HG02885 (cell line): Measurements from ENCODE around the gene DBNDD2.

Experiments used
- ATAC-seq: cut with Tn5 transposase; IDR thresholded peaks from one replicate; pipeline ENCODE4 v1.9.1; 2021; ENCODE audit warnings: mild to moderate bottlenecking; ENCODE audit not compliant: unreplicated experiment, poor library complexity

DBNDD2 gene, protein sequence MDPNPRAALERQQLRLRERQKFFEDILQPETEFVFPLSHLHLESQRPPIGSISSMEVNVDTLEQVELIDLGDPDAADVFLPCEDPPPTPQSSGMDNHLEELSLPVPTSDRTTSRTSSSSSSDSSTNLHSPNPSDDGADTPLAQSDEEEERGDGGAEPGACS

DNA sequence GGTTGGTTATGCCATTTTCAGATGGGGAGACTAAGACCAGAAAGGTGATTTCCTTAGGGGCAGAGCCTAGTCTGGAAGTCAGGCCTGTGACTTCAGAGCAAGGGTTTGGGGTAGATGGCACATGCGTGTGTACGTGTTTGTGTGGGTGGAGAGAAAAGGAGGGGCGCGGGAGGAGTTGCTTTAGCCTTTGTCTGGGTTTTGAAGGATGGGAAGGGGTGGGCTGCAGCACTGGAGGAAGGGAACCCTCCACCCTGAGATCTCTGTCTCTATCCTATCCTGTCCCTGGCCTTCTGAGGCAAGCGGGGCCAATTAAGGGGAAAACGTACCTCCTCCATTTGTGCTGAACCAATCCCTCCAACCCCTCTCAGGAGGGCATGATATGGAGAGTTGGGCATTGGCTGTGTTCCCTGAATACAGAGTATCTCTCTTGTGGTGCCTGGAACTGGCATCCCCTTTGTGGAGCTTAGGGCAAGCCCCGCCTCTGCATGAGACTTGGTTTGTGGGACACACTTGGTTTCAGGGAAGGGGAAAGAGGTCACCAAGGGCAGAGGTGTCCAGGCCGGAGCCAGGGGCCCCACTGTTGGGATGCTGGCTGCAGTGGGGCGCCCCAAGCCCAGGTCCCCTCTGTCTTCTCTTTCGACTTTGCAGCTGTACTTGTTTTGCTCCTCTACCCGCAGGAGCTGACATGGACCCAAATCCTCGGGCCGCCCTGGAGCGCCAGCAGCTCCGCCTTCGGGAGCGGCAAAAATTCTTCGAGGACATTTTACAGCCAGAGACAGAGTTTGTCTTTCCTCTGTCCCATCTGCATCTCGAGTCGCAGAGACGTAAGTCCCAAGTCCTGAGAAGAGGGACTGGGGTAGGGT lies at the start of gene DBNDD2:
Gene DBNDD2 (plus strand): TSS at position 507 of the 863 bp plus-strand sequence. CDS start 179 bp downstream, at position 686.
- no peak for ATAC-seq

DNA sequence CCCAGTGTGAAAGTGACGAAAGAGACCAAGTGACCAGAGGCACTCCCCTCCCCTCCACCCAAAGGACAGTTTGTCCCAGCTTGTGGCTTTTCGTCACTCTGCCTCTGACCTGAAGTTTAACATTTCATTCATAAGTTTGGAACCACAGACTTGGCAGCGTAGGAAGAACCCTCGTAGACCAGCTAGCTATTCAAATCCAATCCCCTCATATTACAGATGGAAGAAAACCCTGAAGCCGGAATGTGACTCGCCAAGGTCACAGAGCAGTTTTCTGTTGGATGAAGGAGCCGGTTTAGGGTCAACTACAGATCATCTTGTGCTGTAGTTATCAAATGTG lies 49.1 kb upstream of the DBNDD2 start:
- ATAC-seq: no peak

DNA sequence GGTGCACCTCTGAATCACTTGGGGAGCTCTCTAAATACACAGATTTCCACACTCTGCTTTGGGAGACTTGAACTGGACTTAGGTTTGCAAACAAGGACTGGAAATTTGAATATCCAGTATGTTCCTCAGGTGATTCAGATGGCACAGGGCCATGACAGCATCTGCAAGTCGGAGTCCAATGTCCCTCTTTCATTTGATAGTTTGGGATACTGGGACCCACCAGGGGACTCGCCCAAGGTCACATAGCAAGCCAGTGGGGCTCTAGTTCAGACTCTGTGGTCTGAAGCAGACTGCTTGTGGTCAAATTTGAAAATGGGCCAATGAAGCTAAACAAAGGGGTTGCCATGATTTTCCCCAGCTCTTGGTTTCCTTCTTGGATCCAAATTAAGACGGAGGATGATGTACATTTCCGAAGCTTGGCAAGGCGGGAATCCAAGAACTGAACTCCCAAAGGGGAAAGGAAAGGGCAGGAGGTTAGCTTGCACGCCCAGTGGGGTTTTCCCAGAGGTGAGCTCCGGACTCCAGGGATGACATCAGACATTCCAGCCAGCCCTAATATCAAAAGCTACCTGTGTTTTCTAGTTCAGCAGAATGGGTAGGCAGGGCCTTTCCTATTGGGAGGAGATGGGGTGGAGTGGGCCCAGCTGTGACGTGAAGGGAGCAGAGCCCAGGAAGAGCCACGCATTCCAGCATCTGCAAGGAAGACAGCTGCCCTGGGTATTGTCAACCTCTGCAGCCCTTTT lies 48.5 kb upstream of the DBNDD2 start:
- ATAC-seq: no peak

DNA sequence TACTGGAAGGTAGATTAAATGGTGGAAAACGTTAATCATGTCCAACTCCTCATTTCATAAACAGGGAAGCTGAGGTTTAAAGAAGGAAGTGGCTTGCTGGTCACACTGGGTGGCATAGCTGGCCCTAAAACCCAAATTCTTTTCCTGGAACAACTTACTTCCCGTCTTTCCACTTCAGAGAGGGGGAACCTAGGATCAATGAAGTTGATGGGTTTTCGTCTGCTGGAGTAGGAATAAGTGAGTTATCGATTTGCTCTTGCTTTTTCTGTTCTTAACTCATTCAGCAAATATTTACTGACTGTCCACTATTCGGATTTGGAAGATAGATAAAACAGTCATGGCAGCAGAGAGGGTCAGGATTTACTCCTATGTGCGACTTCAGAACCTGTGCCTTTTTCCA lies 46.3 kb upstream of the DBNDD2 start:
- no peak for ATAC-seq

DNA sequence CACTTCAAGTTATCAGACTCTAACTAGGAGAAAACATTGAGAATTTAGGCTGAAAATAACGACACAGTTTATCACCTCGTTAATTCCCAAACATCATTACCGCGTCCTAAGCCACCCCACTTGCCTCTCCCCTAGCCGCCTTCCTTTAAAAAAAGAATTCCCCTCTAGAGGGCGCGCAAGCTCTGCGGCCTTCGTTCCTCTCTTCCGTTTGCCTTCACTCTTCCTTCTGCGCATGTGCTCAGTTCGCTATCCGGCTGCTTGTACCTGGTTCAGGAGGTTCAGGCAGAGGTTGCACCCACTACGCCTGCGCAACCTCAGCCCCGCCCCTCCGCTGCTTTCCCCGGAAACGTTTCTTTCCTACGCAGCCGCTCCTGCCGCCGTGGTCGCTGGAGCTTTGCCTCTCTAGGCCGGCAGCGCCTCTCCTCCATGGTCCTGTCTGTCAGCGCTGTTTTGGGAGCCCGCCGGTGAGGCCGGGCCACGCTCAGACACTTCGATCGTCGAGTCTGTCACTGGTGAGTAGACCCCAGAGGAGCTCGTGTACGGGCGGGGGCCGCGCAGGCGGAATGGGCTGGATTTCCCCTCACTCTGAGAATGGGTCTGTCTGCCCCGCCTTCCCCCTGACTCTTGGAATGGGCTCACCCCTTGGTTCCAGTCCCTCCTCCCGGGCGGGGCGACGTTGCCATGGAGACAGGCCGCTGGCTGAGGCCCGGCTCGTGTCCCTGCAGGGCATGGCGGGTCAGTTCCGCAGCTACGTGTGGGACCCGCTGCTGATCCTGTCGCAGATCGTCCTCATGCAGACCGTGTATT lies 45.1 kb upstream of the DBNDD2 start, which contains the start of gene SYS1:
Gene SYS1 (plus strand): TSS at position 353 of the 807 bp plus-strand sequence. CDS start 376 bp downstream, at position 729.
- peak; percentile 85 for ATAC-seq

DNA sequence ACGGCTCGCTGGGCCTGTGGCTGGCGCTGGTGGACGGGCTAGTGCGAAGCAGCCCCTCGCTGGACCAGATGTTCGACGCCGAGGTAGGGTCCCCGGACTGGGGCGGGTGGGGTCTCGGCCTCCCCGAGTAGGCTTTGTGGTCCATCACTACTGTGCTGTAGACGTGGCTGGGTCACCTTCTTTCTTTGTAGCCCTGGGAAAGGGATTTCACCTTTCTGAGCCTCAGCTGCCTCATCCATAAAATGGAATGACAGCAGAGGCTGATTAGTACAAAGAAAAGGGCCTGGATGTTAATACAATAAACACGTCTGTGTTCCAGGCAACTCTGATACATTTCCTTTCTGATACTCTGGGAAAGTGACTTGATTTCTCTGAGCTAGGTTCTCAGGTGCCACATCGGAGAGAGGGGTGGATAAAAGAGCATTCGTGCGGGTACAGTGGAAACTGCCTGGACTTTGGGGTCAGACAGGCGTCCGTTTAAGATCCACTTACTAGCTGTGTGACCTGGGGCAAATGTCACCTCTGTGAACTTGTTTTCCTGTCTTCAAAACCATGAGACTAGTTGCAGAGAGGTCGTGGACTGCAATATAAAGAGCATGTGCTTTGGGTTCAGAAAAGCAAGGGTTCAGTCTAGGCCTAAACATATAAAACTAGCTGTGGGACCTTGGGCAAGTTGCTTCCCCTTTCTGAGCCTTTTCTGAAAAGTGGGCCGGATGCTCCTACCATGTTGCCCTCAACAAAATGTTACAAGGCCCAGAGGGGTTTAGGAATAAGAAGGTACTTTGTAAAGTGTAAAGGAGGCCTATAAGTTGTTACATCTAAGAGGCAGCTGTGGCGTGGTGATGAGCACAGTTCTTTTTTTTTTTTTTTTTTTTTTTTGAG lies 44.2 kb upstream of the DBNDD2 start:
- ATAC-seq: no peak

DNA sequence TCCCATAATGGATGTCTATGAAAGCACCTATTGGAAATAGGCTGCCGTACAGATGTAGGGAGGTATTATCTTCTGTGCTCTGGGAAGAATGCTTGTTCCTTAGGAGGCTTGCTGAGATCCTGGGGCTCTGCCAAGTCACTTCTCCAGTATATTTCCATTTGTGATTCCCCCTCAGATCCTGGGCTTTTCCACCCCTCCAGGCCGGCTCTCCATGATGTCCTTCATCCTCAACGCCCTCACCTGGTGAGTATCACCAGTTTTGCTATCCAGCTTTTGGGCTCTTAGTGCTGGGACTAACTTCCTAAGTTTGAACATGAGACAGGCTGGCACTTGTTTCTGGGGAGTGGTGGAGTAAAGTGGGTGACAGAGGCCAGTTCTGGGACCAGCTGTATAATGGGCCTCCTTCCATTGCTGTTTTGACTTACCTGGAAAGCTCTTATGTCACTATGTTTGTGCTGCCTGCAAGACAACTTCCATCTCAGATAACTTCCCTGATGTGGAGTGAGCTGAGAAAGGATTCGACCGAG lies 42.6 kb upstream of the DBNDD2 start:
- no peak for ATAC-seq

DNA sequence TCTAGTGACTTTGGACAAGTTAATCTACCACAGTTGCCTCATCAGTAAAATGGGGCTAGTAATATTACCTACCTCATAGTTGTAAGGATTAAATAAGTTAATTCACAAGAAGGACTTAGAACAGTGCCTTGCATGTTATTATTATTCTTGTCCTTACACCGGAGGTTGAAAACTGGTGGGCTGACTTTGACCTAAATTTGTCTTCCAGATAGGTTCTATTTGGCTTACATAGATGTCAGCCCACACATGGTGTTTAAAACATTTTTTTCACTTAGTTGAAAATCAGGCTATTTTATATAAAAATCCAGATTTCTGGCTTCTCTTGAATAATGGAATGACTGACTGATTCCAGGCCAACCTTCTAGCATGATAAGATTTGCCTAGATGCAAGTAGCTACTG lies 41.9 kb upstream of the DBNDD2 start:
- no peak for ATAC-seq

DNA sequence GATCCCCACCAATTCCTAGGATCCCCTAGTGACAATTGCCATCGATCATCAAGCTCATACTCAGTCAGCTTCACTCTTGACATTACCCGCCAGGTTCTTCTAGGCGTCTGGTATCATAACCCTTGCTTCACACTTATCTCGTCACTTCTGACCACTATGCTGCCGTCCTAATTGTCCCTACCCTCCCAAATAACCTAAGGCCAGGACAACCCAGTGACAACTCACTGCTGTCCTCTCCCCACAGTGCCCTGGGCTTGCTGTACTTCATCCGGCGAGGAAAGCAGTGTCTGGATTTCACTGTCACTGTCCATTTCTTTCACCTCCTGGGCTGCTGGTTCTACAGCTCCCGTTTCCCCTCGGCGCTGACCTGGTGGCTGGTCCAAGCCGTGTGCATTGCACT lies 41.5 kb upstream of the DBNDD2 start:
- ATAC-seq: no peak

DNA sequence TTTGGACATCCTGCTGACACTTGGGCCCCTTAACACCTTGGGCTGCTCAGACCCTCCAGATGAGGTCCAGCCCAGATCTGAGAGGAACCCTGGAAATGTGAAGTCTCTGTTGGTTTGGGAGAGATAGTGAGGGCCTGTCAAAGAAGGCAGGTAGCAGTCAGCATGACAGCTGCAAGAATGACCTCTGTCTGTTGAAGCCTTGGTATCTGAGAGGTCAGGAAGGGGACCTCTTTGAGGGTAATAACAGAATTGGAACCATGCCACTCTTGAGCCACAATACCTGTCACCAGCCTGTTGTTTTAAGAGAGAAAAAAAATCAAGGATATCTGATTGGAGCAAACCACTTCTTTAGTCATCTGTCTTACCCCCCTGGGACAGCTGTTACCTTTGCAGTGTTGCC lies 41.0 kb upstream of the DBNDD2 start:
- ATAC-seq: no peak

DNA sequence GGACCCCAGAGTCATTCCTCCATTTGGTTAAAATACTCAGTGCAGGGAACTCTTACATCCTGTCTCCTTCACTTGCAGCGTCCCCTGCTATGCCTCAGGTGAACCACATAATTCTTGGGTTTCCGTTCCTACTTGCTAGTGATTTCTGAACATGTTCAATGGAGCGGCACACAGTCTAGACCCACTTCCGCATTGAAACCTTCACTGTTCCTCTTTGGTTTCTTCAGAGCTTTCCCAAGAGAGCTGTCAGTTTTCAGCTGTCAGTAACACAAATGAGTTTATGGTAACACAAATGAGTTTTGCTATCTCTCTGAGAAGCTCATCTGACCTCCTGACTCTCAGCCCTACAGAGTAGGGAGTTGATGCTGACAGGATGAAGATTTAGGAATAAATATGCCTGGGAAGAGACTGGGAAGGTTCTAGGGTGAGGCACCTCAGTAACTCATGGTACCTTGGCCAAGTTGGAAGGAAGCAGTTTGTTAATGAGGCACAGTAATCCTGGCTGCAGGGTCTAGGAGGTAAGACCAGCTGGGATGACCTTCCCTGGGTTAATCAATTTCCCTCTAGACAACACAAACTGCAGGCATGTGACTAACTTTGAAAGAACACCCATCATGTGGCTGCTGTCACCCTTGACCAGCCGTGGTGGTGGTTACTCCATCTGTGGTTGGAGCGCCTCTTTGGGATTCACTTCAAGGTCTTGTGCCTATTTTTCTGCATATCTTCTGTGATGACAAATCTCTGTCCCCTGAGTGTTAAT lies 39.7 kb upstream of the DBNDD2 start:
- ATAC-seq: peak; percentile 86

DNA sequence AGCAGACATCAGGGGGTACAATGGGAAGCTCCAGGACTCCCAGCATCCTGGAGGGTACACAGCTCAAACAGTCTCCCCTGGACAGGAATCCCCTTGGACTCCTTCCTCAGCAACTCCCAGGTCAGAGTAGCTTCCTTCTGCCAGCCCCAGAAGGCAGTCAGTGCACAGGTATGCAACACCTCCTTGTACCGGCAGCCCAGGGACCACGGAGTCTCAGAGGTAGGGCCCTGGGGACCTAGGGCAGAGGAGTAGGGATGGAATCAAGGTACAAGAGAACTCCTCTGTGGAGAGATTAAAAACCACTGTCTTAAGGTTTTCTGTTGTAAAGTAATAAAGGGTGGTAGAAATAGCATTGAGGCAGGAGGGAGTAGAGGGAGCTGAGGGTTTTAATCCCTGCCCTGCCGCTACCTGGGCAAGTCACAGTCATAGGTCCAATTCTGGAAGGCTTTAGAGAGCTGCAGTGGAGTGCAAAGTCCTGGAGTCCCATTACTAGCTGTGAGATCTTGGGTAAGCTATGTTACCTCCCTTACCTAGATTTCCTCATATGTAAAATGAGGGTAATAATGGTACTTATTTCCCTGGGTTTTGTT lies 37.4 kb upstream of the DBNDD2 start:
- no peak for ATAC-seq

DNA sequence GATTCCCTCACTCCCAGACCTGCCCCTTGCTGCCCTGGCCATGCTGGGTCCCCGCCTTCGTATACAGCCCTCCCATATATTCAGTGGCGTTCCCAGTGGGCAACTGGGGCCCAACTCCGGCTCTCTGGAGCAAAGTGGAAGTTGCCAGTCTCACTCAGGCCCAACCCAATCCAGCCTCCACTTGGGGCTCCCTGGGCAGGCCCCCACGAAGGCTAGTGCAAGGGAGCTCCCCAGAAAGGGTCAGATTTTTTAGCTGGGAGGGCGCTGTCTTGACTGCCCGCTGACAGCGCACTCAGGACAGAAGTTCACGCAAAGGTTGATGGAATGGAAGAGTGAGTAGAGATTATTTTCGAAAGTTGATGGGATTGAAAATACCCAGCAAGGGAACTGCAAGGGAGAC lies 35.8 kb upstream of the DBNDD2 start:
- no peak for ATAC-seq

DNA sequence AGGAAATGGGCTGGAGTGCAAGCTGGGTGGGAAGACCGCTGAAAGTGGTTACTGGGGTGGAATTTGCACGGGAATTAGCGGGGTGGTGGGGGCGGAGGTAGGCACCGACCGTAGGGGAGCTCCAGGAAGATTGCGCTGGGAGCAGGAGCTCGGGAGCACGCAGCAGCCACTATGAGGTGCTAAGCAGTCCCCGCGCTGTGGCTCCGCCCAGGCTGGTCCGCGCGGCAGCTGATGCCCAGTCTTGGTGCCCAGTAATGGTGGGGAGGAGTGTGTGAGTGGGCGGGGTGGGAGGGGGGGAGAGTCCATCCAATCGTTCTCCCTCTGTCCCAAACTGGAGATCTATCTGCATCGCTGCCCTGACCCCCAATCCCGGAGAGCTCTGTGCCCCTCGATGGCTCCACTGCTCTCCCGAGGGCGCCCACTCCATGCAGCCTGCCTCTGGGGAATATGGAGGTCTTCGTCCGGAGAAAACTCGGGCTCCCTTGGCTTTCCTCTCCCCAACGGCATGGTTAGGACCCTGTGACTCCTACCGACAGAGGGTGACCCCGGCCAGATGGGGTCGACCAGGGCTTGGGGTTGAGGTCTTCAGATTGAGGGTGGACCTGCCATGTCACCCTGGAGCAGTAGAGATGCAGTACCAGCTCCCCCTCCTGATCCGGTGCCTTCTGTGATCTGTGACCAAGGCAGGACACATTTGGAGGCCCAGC lies 35.3 kb upstream of the DBNDD2 start:
- ATAC-seq: no peak

DNA sequence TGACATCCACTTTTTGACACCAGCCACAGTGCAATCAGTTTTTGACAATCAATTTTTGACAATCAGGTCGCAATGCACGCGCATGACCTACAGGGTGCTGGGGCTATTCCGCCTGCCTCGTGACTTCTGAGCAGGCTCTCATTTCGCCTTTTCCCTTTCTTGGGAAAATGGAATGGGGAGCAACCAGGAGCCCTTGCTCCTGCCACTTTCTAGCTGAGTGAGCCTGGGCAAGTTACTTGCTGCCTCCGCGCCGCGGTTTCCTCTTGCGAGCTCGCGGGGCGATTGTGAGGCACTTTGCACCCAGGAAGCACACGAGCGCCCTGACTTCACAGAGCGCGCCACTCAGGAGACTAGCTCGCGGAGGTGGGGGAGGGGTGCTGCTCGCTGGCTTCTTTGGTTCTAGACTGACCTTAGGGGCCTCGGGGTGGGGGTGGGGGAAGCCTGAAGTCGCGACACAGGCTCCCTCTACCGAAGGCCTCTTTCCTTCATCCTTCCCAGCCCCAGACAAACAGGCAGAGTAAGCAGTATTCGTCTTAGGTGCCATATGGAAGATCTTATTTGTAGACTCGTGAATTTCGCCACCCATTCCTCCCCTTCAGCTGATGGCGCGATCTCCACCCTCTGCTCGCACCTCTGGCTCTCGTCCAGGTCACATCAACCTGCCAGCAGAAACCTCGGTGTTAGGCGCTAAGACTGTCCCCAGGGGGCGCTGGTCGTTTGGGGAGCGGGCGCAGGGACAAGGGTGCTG lies 34.6 kb upstream of the DBNDD2 start:
- peak; percentile 75 for ATAC-seq

DNA sequence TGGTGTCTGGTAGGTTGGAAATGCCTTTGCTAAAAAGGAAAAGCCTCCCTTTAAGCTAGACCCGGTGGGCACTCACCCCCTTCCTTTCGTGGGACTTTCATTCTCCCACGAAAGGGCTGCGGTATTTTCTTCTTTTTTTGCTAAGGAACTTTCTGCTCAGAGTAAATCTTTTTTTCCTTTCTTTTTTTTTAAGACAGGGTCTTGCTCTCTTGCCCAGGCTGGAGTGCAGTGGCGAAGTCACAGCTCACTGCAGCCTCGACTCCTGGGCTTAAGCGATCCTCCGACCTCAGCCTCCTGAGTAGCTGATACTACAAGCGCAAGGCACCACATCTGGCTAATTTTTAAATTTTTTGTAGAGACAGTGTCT lies 34.0 kb upstream of the DBNDD2 start:
- ATAC-seq: no peak

DNA sequence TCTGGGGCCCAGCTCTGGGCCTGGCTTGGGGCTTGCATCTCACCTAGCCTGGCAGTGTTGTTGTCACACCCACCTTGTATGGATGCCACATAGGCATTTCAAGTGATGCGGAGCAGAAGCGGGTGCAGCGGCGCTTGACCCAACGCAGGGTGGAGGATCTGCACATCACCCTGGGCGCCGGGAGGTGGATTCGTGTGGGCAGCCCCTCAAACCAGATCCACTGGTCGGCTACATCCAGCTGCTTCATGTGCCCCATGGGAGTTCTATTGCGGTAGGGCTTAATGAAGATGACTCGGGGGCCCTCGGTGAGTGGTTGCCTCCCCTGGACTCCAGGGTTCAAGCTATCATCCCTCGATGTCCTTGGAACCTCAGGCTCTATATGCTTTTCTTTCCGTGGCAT lies 33.1 kb upstream of the DBNDD2 start:
- ATAC-seq: no peak
